ENCODE data around the gene IDH1. TPM values are rescaled to one million over a fixed set of nuclear protein-coding genes. Genes with fewer than 3 reads are reported as not detected.

Gene IDH1
- total and polyA plus RNA-seq, 2 of the 13 experiments (the other 11 are each of a cell fraction or from before 2014, with no cell fraction given): 312 to 1,077 TPM

DNA sequence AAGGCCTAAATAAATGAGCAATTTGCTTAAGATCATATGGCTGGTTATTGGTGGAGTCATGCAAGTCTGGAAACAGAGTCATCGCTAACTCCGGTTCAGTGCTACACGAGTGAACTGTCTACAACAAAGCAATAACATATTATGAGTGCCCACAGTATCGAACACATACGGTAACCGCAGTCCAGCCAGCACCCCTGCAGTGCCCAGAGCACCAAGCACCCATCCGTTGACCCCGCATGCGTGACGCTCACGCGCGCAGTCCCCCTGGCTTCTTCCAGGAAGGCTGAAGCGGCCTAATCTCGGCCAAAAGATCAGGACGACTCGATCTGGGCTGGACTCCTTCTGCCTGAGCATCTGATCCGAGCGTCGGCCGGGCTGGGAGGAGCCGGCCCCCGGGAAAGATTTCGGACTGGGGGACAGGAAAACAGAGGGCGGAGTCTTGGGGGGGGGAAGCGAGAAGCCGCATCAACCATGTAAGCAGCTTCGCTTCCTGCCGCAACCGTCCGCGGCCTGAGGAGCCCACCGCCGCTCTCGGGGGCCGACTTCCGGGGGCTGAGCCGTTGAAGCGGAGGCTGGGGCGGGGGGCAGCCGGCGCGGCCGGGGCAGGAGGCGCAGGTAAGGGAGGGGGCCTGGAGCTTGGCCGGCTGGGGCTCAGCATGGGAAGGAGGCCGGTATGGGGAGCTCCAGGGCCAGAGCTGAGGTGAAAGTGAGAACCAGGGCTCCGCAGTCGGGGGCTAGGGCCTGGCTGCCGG lies 11.1 kb upstream of the IDH1 start, which contains the start of gene PIKFYVE (continued):
- TF ChIP-seq, protein P1, sequence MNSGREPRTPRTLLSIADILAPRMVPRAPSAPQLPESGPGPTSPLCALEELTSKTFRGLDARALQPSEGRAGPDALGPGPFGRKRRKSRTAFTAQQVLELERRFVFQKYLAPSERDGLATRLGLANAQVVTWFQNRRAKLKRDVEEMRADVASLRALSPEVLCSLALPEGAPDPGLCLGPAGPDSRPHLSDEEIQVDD (CRISPR knock-in tag; IDR thresholded peaks at IDR 0.05; ENCODE audit: borderline replicate concordance): no peak
- TF ChIP-seq PTBP1 (IDR thresholded peaks at IDR 0.05; ENCODE audit: low read depth, low read length, poor library complexity, severe bottlenecking) (no peak), ZNF124 (CRISPR knock-in tag; IDR thresholded peaks at IDR 0.05) (peak; percentile 40; the same call in 1 of the 2 replicates), ZNF557 (CRISPR knock-in tag; IDR thresholded peaks at IDR 0.05) (no peak; the same call in 1 of the 2 replicates), ZNF616 (CRISPR knock-in tag; IDR thresholded peaks at IDR 0.05; ENCODE audit: low read depth) (no peak), KLF16 (CRISPR knock-in tag; IDR thresholded peaks at IDR 0.05) (peak; percentile 28 to 94; a peak in 2 of 4 replicates), ZNF598 (CRISPR knock-in tag; IDR thresholded peaks at IDR 0.05; ENCODE audit: borderline replicate concordance) (peak; percentile 90), ZNF230 (CRISPR knock-in tag; IDR thresholded peaks at IDR 0.05) (peak; percentile 36), ZNF644 (CRISPR knock-in tag; IDR thresholded peaks at IDR 0.05; ENCODE audit: low read depth) (peak; percentile 78; the same call in 1 of the 2 replicates), ZBTB21 (CRISPR knock-in tag; IDR thresholded peaks at IDR 0.05) (peak; percentile 15; the same call in 1 of the 2 replicates), ISL2 (CRISPR knock-in tag; IDR thresholded peaks at IDR 0.05) (no peak; the same call in 1 of the 2 replicates), ZNF20 (CRISPR knock-in tag; IDR thresholded peaks at IDR 0.05) (no peak), NCOA1 (CRISPR knock-in tag; IDR thresholded peaks at IDR 0.05) (no peak; the same call in 1 of the 2 replicates), JDP2 (CRISPR knock-in tag; IDR thresholded peaks at IDR 0.05; ENCODE audit: borderline replicate concordance) (no peak; the same call in 1 of the 2 replicates), ZNF788 (CRISPR knock-in tag; IDR thresholded peaks at IDR 0.05; ENCODE audit: borderline replicate concordance) (peak; percentile 93), U2AF2 (IDR thresholded peaks at IDR 0.05; ENCODE audit: low read depth, low read length) (no peak)
- TF ChIP-seq, protein P2, sequence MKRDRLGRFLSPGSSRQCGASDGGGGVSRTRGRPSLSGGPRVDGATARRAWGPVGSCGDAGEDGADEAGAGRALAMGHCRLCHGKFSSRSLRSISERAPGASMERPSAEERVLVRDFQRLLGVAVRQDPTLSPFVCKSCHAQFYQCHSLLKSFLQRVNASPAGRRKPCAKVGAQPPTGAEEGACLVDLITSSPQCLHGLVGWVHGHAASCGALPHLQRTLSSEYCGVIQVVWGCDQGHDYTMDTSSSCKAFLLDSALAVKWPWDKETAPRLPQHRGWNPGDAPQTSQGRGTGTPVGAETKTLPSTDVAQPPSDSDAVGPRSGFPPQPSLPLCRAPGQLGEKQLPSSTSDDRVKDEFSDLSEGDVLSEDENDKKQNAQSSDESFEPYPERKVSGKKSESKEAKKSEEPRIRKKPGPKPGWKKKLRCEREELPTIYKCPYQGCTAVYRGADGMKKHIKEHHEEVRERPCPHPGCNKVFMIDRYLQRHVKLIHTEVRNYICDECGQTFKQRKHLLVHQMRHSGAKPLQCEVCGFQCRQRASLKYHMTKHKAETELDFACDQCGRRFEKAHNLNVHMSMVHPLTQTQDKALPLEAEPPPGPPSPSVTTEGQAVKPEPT (CRISPR knock-in tag; IDR thresholded peaks at IDR 0.05; ENCODE audit: low read depth): peak; percentile 82
- TF ChIP-seq, protein P3, sequence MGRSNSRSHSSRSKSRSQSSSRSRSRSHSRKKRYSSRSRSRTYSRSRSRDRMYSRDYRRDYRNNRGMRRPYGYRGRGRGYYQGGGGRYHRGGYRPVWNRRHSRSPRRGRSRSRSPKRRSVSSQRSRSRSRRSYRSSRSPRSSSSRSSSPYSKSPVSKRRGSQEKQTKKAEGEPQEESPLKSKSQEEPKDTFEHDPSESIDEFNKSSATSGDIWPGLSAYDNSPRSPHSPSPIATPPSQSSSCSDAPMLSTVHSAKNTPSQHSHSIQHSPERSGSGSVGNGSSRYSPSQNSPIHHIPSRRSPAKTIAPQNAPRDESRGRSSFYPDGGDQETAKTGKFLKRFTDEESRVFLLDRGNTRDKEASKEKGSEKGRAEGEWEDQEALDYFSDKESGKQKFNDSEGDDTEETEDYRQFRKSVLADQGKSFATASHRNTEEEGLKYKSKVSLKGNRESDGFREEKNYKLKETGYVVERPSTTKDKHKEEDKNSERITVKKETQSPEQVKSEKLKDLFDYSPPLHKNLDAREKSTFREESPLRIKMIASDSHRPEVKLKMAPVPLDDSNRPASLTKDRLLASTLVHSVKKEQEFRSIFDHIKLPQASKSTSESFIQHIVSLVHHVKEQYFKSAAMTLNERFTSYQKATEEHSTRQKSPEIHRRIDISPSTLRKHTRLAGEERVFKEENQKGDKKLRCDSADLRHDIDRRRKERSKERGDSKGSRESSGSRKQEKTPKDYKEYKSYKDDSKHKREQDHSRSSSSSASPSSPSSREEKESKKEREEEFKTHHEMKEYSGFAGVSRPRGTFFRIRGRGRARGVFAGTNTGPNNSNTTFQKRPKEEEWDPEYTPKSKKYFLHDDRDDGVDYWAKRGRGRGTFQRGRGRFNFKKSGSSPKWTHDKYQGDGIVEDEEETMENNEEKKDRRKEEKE (IDR thresholded peaks at IDR 0.05): no peak
- TF ChIP-seq, protein P4, sequence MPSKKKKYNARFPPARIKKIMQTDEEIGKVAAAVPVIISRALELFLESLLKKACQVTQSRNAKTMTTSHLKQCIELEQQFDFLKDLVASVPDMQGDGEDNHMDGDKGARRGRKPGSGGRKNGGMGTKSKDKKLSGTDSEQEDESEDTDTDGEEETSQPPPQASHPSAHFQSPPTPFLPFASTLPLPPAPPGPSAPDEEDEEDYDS (CRISPR knock-in tag; IDR thresholded peaks at IDR 0.05): peak; percentile 84
- TF ChIP-seq, protein P5, sequence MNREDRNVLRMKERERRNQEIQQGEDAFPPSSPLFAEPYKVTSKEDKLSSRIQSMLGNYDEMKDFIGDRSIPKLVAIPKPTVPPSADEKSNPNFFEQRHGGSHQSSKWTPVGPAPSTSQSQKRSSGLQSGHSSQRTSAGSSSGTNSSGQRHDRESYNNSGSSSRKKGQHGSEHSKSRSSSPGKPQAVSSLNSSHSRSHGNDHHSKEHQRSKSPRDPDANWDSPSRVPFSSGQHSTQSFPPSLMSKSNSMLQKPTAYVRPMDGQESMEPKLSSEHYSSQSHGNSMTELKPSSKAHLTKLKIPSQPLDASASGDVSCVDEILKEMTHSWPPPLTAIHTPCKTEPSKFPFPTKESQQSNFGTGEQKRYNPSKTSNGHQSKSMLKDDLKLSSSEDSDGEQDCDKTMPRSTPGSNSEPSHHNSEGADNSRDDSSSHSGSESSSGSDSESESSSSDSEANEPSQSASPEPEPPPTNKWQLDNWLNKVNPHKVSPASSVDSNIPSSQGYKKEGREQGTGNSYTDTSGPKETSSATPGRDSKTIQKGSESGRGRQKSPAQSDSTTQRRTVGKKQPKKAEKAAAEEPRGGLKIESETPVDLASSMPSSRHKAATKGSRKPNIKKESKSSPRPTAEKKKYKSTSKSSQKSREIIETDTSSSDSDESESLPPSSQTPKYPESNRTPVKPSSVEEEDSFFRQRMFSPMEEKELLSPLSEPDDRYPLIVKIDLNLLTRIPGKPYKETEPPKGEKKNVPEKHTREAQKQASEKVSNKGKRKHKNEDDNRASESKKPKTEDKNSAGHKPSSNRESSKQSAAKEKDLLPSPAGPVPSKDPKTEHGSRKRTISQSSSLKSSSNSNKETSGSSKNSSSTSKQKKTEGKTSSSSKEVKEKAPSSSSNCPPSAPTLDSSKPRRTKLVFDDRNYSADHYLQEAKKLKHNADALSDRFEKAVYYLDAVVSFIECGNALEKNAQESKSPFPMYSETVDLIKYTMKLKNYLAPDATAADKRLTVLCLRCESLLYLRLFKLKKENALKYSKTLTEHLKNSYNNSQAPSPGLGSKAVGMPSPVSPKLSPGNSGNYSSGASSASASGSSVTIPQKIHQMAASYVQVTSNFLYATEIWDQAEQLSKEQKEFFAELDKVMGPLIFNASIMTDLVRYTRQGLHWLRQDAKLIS (CRISPR knock-in tag; IDR thresholded peaks at IDR 0.05): no peak; the same call in 1 of the 2 replicates
